Measurements from ENCODE around the gene IGSF22. TPM values are rescaled to one million over a fixed set of nuclear protein-coding genes. Genes with fewer than 3 reads are reported as not detected.

Gene IGSF22
- total RNA-seq, 1 donor from 2014 or later = 0.74 TPM

DNA sequence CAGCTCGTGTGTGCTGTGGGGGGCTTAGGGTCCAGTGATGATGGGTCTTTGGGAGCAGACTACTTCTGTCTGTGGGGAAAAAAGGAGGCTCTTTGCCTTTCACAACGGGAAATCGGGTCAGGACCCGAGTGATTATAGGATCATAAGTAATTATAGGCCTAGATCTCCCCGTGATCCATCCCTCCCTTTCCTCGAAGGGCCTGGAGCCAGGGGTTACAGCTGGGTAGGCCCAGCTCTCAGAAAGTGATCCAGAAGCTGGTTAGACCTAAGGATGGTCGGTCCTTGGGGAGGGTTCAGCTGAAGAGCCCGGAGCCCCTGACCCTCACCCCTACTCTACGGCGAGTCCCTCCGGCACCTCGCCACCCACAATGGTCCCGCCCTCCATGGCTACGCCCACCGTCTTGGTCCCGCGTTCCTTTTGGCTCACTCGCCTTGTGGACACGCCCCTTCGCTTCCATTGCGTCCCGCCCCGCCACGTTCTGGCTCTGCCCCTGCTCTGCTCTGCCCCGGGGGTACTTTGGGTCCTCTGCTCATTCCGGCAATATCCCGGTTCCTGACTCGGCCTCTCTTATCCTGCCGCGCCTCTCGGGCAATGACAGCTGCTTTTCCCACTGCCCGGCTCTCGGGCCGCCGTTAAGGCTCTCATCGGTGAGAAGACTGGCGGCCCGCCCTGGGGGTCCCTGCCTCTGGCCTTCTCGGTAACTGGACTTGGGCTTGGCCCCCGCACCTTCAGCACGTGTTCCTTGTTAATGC lies 5.0 kb downstream of the IGSF22 start:
- H3K4me1 Mint-ChIP-seq (ENCODE audit: unreplicated experiment) = no peaks in the 10 kb centered on the region
- no peaks in the 10 kb centered on the region for H3K36me3 Mint-ChIP-seq (ENCODE audit: low read depth, unreplicated experiment)
- DNase-seq (ENCODE audit: low spot score) = peak; percentile 69
- TF ChIP-seq, protein P1, sequence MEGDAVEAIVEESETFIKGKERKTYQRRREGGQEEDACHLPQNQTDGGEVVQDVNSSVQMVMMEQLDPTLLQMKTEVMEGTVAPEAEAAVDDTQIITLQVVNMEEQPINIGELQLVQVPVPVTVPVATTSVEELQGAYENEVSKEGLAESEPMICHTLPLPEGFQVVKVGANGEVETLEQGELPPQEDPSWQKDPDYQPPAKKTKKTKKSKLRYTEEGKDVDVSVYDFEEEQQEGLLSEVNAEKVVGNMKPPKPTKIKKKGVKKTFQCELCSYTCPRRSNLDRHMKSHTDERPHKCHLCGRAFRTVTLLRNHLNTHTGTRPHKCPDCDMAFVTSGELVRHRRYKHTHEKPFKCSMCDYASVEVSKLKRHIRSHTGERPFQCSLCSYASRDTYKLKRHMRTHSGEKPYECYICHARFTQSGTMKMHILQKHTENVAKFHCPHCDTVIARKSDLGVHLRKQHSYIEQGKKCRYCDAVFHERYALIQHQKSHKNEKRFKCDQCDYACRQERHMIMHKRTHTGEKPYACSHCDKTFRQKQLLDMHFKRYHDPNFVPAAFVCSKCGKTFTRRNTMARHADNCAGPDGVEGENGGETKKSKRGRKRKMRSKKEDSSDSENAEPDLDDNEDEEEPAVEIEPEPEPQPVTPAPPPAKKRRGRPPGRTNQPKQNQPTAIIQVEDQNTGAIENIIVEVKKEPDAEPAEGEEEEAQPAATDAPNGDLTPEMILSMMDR (IDR thresholded peaks at IDR 0.05; ENCODE audit: unreplicated experiment) = no peak
- H3K9me3 Mint-ChIP-seq (ENCODE audit: unreplicated experiment) = no peaks in the 10 kb centered on the region
- no peak overlapping the region for H3K27ac Mint-ChIP-seq (ENCODE audit: unreplicated experiment)
- H3K27me3 Mint-ChIP-seq (ENCODE audit: unreplicated experiment) = peaks cover 8% of the 10 kb centered on the region
- H3K4me3 Mint-ChIP-seq (ENCODE audit: unreplicated experiment) = peak overlapping the region; percentile 88

DNA sequence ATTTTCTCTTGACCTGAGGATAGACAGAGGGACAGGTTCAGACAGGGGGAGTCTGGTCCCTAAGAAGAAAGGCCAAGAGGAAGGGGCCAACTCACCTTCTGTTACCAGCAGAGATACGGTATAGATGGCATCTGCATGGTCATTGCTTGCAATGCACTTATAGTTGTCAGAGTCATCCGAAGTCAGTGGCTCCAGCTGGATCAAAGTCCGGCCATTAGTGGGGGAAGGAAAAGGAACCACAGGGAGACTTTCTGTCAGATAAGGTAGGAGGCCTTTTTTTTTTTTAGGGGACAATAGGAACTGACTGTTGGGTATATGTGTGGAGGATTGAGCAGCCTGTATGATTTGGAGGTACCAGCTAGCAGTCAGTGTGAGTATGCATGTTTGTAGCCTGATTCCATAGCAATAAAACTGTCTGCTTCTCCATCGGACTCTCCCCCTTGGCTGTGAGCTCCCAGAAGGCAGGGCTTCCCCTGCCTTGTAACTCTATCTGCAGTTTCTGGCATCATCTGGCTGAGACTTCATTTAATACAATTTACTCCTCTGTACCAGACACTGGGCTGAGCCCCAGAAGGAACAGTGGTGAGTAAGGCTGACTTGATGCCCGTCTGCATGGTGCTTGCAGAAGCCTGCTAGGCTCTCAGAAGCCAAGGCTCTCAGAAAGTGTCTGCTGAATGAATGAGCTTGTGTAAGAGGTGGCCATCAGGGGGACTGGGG lies 5.7 kb downstream of the IGSF22 start:
- TF ChIP-seq, protein P1 (IDR thresholded peaks at IDR 0.05; ENCODE audit: unreplicated experiment) = no peak
- Mint-ChIP-seq H3K9me3 (ENCODE audit: unreplicated experiment) (no peaks in the 10 kb centered on the region), H3K36me3 (ENCODE audit: low read depth, unreplicated experiment) (no peaks in the 10 kb centered on the region), H3K4me1 (ENCODE audit: unreplicated experiment) (no peaks in the 10 kb centered on the region), H3K27me3 (ENCODE audit: unreplicated experiment) (peaks cover 8% of the 10 kb centered on the region), H3K4me3 (ENCODE audit: unreplicated experiment) (peak overlapping the region; percentile 88), H3K27ac (ENCODE audit: unreplicated experiment) (no peak overlapping the region)
- no peak for DNase-seq (ENCODE audit: low spot score)

DNA sequence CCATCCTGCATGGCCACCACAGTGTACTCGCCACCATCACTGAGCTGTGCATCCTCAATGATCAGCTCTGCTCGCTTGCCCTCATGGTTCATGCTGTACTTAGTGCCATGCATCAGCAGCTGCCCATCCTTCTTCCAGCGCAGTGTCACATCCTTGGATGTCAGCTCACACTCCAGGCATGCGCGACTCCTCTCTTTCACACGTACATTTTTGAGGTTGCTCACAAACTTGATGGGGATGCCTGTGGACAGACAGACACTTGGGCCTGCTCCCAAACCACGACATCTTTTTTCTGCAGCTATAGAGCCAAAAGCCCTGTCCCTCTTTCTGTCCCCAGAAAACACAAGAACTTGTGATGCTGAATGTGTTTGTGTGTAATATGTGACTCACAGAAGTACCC lies 10.5 kb downstream of the IGSF22 start:
- Mint-ChIP-seq H3K9me3 (ENCODE audit: unreplicated experiment) (no peaks in the 10 kb centered on the region), H3K27ac (ENCODE audit: unreplicated experiment) (no peak overlapping the region), H3K4me3 (ENCODE audit: unreplicated experiment) (no peak overlapping the region), H3K36me3 (ENCODE audit: low read depth, unreplicated experiment) (no peaks in the 10 kb centered on the region), H3K27me3 (ENCODE audit: unreplicated experiment) (peaks cover 14% of the 10 kb centered on the region), H3K4me1 (ENCODE audit: unreplicated experiment) (no peaks in the 10 kb centered on the region)
- TF ChIP-seq, protein P1 (IDR thresholded peaks at IDR 0.05; ENCODE audit: unreplicated experiment) = no peak
- DNase-seq (ENCODE audit: low spot score) = no peak

DNA sequence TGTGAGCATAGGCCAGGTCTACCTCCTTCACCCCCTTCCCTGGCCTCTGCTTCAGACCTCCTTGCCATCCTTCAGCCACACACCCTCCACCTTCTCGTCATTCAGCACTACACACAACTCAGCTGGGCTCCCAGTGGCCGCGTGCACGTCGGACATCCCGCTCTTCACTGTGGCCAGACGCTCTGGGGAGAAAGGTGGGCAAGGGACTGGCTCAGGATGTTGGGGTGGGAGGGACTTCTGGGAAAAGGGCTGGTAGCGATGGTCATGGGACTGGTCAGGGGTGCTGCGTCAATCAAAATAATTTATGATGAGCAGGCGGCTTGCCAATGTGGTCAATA lies 11.6 kb downstream of the IGSF22 start:
- Mint-ChIP-seq H3K27me3 (ENCODE audit: unreplicated experiment) (peaks cover 14% of the 10 kb centered on the region), H3K36me3 (ENCODE audit: low read depth, unreplicated experiment) (no peaks in the 10 kb centered on the region), H3K27ac (ENCODE audit: unreplicated experiment) (no peak overlapping the region), H3K9me3 (ENCODE audit: unreplicated experiment) (no peaks in the 10 kb centered on the region), H3K4me1 (ENCODE audit: unreplicated experiment) (no peaks in the 10 kb centered on the region), H3K4me3 (ENCODE audit: unreplicated experiment) (no peak overlapping the region)
- DNase-seq (ENCODE audit: low spot score) = no peak
- TF ChIP-seq, protein P1 (IDR thresholded peaks at IDR 0.05; ENCODE audit: unreplicated experiment) = no peak
